Natural killer cell (primary cell): ENCODE results near the gene MEN1. TPM values are rescaled to one million over a fixed set of nuclear protein-coding genes. Genes with fewer than 3 reads are reported as not detected.

Experiments used
- ATAC-seq, 3 donors: fragments of 150-1000 bp in 2 of 3; fragments of 200-7000 bp in 1 of 3; cut with Tn5 transposase; 1 replicate in 1 of 3; 2 replicates in 2 of 3; pipeline ENCODE4 v1.10.0; 2021; ENCODE audit warnings: mild to moderate bottlenecking in 2 of 3, moderate library complexity in 2 of 3
- DNase-seq, 2 donors: peaks; one replicate each; pipeline versions ENCODE4 v3.0.0 to v3.0.0-alpha.2; 2013 to 2021; ENCODE audit warnings: mixed read lengths in 1 of 2
- H3K27ac ChIP-seq: one replicate; pipeline ENCODE4 v1.5.1; 2013; ENCODE audit warnings: mild to moderate bottlenecking, low read length
- H3K27me3 ChIP-seq: one replicate; pipeline ENCODE4 v1.6.1; 2013; ENCODE audit warnings: low read length; ENCODE audit not compliant: control insufficient read depth, insufficient read depth
- H3K36me3 ChIP-seq: one replicate; pipeline ENCODE4 v1.6.1; 2013; ENCODE audit warnings: low read length; ENCODE audit not compliant: control insufficient read depth, insufficient read depth
- H3K4me1 ChIP-seq: one replicate; pipeline ENCODE4 v1.6.1; 2013; ENCODE audit warnings: low read length; ENCODE audit not compliant: control insufficient read depth, insufficient read depth
- H3K4me3 ChIP-seq: one replicate; pipeline ENCODE4 v1.5.1; 2013; ENCODE audit warnings: low read length
- H3K9me3 ChIP-seq: one replicate; pipeline ENCODE4 v1.6.1; 2013; ENCODE audit warnings: low read length; ENCODE audit not compliant: control insufficient read depth, insufficient read depth
- H3K27ac Mint-ChIP-seq, 2 donors: one replicate each; pipeline ENCODE4 v1.8.0; 2022; ENCODE audit warnings: mild to moderate bottlenecking in 2 of 2, mixed read lengths in 2 of 2, moderate library complexity in 1 of 2
- H3K27me3 Mint-ChIP-seq, 2 donors: one replicate each; pipeline ENCODE4 v1.8.0; 2022; ENCODE audit warnings: low read depth in 2 of 2, mixed read lengths in 2 of 2
- H3K36me3 Mint-ChIP-seq: one replicate; pipeline ENCODE4 v1.8.0; 2022; ENCODE audit warnings: mixed read lengths
- H3K4me1 Mint-ChIP-seq, 2 donors: one replicate each; pipeline ENCODE4 v1.8.0; 2022; ENCODE audit warnings: mixed read lengths in 2 of 2
- H3K4me3 Mint-ChIP-seq: one replicate; pipeline ENCODE4 v1.8.0; 2022; ENCODE audit warnings: mild to moderate bottlenecking, moderate library complexity, mixed read lengths
- H3K9me3 Mint-ChIP-seq, 2 donors: one replicate each; pipeline ENCODE4 v1.8.0; 2022; ENCODE audit warnings: mixed read lengths in 2 of 2
- CTCF ChIP-seq: fragments of 200-600 bp; IDR thresholded peaks from one replicate; pipeline ENCODE4 v1.8.0; 2022; ENCODE audit warnings: antibody characterized with exemption
- WGBS: methylation state at CpG from one replicate; pipeline ENCODE4 v1.1.7; 2013; ENCODE audit warnings: missing lambda C conversion rate; ENCODE audit not compliant: insufficient coverage; 5-methylcytosine and 5-hydroxymethylcytosine counted together
- intact Hi-C: fragments of 100-400 bp; cut with micrococcal nuclease; formaldehyde crosslinking; loops from one replicate; pipeline ENCODE4 v1.14.2; 2022
- total RNA-seq, 4 donors: library from RNA; stranded (reverse); fragments of 120-200 nt in 1 of 4; gene quantifications; one replicate each; pipeline versions ENCODE4 v1.2.3 to v1.2.4, GENCODE V29; 2013 to 2022

MEN1 gene
- total RNA-seq, 3 donors from 2014 or later (not counting 1 experiment from before 2014, with no cell fraction given): 29.3 to 42.2 (median 32.2) TPM

DNA sequence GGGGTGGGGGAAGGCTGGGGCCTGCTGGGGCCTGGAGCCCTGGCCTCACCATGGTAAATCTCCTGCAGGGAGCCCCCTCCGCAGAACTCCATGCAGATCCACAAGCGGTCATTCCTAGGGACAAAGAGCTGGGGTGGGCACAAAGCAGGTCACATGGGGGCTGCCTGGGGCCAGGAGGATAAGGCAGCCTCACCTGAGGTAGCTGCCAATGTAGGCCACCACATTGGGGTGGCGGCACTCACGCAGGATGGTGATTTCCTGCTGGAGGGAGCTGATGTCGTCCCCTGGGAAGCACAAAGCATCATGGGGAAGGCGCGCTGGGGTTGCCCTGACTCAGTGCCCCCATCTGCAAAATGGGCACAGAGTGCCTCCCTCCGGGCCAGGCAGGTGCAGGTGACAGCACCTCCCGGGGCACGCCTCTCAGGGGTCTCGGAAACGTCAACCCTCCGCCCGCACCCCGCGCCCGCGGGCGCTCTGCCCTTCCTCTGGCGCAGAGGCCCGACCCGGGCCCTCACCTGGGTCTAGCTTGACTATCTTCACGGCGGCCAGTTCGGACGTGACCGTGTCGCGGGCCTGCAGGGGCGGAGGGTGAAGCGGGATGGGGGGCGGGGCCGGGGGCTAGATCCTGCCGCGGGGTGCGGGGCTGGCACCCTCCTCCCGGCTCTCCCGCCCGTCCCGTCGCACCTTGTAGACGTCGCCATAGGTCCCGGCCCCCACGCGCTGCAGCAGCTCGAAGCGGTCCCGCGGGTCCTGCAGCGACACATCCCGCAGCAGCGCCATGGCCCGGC lies 7.8 kb downstream of the MEN1 start:
- H3K27me3 ChIP-seq: no peaks in the 10 kb centered on the region
- ATAC-seq (peak in 1 of 3 donors; percentile 13), DNase-seq (peak in 1 of 2 donors; percentile 66)
- Mint-ChIP-seq H3K4me1 (peaks cover 10 to 20% of the 10 kb centered on the region in 2 donors), H3K27me3 (no peaks in the 10 kb centered on the region), H3K36me3 (no peaks in the 10 kb centered on the region), H3K27ac (peak overlapping the region; percentile 92 to 95), H3K9me3 (no peaks in the 10 kb centered on the region), H3K4me3 (peak overlapping the region; percentile 65)
- H3K27ac ChIP-seq: peak overlapping the region; percentile 62
- peaks cover 42% of the 10 kb centered on the region for H3K4me1 ChIP-seq
- no peak for TF ChIP-seq CTCF
- intact Hi-C loops: no loop called here
- 7% methylated on average over 54 of the region's 54 CpGs for WGBS
- no peaks in the 10 kb centered on the region for H3K9me3 ChIP-seq
- peak overlapping the region; percentile 46 for H3K4me3 ChIP-seq
- H3K36me3 ChIP-seq: peaks cover 16% of the 10 kb centered on the region

DNA sequence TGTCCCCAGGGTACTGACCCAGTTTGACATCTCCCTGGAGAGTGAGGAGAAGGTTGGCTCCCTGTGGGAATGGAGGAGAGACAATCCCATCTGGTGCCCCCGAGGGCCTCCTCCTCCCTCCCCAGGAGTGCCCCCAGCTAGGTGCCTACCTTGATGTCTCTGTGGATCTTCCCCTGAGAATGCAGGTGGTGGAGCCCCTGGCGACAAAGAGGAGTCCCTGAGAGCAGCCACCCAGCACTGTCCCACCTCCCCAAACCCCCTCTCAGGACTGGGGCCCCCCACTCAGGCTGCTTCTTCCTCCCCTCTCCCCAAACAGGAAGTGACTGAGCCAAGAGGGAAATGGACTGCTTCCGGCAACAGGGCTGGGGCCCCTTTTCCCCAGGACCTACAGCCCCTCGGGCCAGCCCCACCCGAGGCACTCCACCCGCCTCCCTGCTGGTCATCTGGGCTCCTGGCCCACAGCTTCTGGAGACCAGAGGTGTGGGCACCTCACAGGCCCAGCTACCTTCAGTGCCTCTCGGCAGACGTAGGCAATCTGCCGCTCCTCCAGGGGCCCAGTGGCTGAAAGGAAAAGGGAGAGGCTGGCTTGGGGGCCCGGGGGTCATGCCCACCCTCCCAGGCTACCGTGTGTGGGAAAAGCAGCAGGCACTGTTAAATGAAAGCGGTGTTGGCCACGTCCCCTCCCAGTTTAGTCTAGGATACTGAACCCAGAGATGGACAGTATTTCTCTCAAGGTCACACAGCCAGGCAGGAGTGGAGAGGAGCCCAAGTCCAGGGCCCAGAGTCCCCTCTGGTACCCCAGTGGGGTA lies 8.6 kb downstream of the MEN1 start:
- no peak for ATAC-seq

DNA sequence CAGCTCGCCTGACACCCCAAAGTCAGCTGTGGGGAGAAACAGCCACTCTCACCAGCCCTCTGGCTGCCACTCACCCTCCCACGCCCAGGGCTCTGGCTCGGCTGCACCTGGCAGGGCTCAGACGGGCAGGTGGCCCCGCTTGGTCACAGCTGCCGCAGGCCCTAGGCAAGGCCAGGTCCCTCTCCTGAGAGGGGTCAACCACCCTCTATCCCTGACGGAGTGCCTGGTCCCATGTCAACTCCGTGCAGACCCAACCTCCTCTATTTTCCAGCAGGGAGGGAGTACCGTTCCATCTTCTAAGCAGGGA lies 9.2 kb downstream of the MEN1 start:
- peak overlapping the region; percentile 46 to 76 for H3K27ac Mint-ChIP-seq
- WGBS: 65% methylated on average over 9 of the region's 9 CpGs
- H3K36me3 Mint-ChIP-seq: no peaks in the 10 kb centered on the region
- no peaks in the 10 kb centered on the region for H3K9me3 Mint-ChIP-seq
- Histone ChIP-seq H3K27ac (peak overlapping the region; percentile 25), H3K36me3 (peaks cover 21% of the 10 kb centered on the region), H3K9me3 (no peaks in the 10 kb centered on the region), H3K4me3 (no peak overlapping the region), H3K27me3 (no peaks in the 10 kb centered on the region), H3K4me1 (peaks cover 42% of the 10 kb centered on the region)
- peaks cover 10 to 14% of the 10 kb centered on the region in 2 donors for H3K4me1 Mint-ChIP-seq
- ATAC-seq (no peak), DNase-seq (no peak)
- no peaks in the 10 kb centered on the region for H3K27me3 Mint-ChIP-seq
- TF ChIP-seq CTCF: no peak
- H3K4me3 Mint-ChIP-seq: no peak overlapping the region
- intact Hi-C loops: no loop called here

More for the DNA sequence above, 8.6 kb downstream of the MEN1 start:
- WGBS: 46% methylated on average over 13 of the region's 13 CpGs
- Mint-ChIP-seq H3K36me3 (no peaks in the 10 kb centered on the region), H3K27ac (peak overlapping the region; percentile 46 to 76), H3K4me1 (peaks cover 10 to 17% of the 10 kb centered on the region in 2 donors), H3K27me3 (no peaks in the 10 kb centered on the region), H3K9me3 (no peaks in the 10 kb centered on the region), H3K4me3 (peak overlapping the region; percentile 65)
- peak overlapping the region; percentile 62 for H3K27ac ChIP-seq
- peak in 1 of 2 donors; percentile 37 for DNase-seq
- no peaks in the 10 kb centered on the region for H3K9me3 ChIP-seq
- H3K27me3 ChIP-seq: no peaks in the 10 kb centered on the region
- intact Hi-C loops: no loop called here
- H3K36me3 ChIP-seq: peaks cover 16% of the 10 kb centered on the region
- no peak for TF ChIP-seq CTCF
- H3K4me1 ChIP-seq: peaks cover 42% of the 10 kb centered on the region
- H3K4me3 ChIP-seq: peak overlapping the region; percentile 46
